ENCODE data around the gene NDC80.

DNA sequence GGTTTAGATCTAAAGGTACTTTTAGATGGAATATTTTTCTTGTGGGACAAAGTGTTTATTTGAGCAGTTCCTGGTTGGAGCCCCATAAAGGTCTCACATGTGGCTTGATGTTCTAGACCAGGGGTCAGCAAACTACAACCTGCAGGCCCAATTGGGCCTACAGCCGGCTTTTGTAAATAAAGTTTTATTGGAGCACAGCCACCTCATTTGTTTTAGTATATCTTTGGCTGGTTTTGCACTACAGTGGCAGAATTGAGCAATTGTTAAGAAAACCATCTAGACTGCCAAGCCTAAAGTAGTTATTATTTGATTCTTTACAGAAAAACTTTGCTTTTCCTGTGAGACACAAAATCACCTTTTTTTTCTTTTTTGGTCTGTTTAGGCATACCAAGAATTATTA is 41.6 kb downstream of the NDC80 start:
- TF ChIP-seq GATA2 (IDR thresholded peaks at IDR 0.05; ENCODE audit: low read depth, low read length) (no peak), GATA3 (IDR thresholded peaks at IDR 0.05; ENCODE audit: low read depth, low read length) (no peak)
